Neural cell (in vitro differentiated cells): ENCODE measurements around the gene INSIG1.

Experiments used
- POLR2AphosphoS5 ChIP-seq: IDR thresholded peaks from 2 replicates; pipeline ENCODE4 v1.6.1; 2012
- TF ChIP-seq, protein P1 (sequence below): fragments of 450-650 bp; IDR thresholded peaks from 2 replicates; pipeline ENCODE4 v1.5.1; 2014; ENCODE audit warnings: antibody characterized with exemption, mild to moderate bottlenecking, moderate library complexity; ENCODE audit not compliant: poor library complexity, severe bottlenecking

- TF ChIP-seq, protein P1, sequence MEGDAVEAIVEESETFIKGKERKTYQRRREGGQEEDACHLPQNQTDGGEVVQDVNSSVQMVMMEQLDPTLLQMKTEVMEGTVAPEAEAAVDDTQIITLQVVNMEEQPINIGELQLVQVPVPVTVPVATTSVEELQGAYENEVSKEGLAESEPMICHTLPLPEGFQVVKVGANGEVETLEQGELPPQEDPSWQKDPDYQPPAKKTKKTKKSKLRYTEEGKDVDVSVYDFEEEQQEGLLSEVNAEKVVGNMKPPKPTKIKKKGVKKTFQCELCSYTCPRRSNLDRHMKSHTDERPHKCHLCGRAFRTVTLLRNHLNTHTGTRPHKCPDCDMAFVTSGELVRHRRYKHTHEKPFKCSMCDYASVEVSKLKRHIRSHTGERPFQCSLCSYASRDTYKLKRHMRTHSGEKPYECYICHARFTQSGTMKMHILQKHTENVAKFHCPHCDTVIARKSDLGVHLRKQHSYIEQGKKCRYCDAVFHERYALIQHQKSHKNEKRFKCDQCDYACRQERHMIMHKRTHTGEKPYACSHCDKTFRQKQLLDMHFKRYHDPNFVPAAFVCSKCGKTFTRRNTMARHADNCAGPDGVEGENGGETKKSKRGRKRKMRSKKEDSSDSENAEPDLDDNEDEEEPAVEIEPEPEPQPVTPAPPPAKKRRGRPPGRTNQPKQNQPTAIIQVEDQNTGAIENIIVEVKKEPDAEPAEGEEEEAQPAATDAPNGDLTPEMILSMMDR: no peak
- no peak for TF ChIP-seq POLR2AphosphoS5
These were observed 5.4 kb downstream of the INSIG1 start for GRCh38 chr7:155303039-155303593.
